ENCODE data around the gene SMIM43. TPM values are rescaled to one million over a fixed set of nuclear protein-coding genes. Genes with fewer than 3 reads are reported as not detected.
"Not testable (repeated sequence)": the region's sequence is repeated elsewhere in the genome, so short reads cannot be mapped to it uniquely, and the experiment has no call there.

The SMIM43 gene
- total and polyA plus RNA-seq, 4 donors, result not detected

DNA sequence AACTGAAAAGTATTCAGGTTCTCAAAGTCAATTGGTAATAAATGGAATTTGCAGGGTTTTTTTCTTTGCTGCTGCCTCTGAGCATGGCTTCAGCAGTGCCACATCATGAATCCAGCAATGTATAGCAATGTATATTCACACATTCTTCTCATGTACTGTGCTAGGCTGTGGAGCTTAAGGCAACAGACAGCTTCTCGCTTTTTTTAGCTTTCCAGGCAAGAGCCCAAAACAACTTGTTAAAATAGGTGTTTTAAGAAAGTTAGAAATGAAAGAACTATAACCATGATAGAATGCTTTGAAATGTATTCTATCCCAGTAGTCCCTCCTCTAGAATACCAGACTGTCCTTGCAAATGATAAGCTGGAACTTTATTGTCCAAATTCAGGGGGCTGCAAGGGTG, 30.4 kb downstream of the SMIM43 start:
- 24 to 37% methylated on average over 1 of the region's 1 CpG for WGBS, 2 donors
- Histone ChIP-seq H3K36me3 (ENCODE audit: control insufficient read depth in 1 of 2, insufficient read depth in 2 of 2, low read length in 1 of 2) (no peaks in the 10 kb centered on the region), H3K9me3 (ENCODE audit: control insufficient read depth, low read length) (no peaks in the 10 kb centered on the region), H3K27me3 (ENCODE audit: control insufficient read depth in 1 of 2, insufficient read depth in 2 of 2, low read length in 1 of 2) (no peaks in the 10 kb centered on the region), H3K4me3 (ENCODE audit: low read length in 2 of 2) (no peak overlapping the region), H3K27ac (ENCODE audit: low read depth in 1 of 2, low read length in 2 of 2) (no peak overlapping the region), H3K4me1 (ENCODE audit: control insufficient read depth in 1 of 2, insufficient read depth in 2 of 2, low read length in 2 of 2) (no peaks in the 10 kb centered on the region)
- intact Hi-C loops (cut with DNase I), result loop anchor here in 1 of 2 donors (10.0 kb wide), 1 partner anchor 250 kb away; no protein-coding TSS in a partner anchor
- DNase-seq, result no peak
- ATAC-seq (ENCODE audit: low FRiP score), result no peak

DNA sequence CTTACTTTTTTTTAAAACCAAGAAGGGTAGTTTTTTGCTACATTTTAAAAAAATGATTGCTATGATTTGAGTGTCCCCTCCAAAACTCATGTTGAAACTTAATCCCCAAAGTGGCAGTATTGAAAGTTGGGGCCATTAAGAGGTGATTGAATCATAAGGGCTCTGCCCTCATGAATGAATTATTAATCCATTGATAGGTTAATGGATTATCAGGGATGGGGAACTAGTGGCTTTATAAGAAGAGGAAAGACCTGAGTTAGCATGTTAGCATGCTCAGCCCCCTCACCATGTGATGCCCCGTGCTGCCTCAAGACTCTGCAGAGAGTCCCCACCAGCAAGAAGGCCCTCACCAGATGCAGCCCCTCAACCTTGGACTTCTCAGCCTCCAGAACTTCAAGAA, 31.0 kb downstream of the SMIM43 start:
- Histone ChIP-seq H3K36me3 (ENCODE audit: control insufficient read depth in 1 of 2, insufficient read depth in 2 of 2, low read length in 1 of 2) (no peaks in the 10 kb centered on the region), H3K4me1 (ENCODE audit: control insufficient read depth in 1 of 2, insufficient read depth in 2 of 2, low read length in 2 of 2) (no peaks in the 10 kb centered on the region), H3K27me3 (ENCODE audit: control insufficient read depth in 1 of 2, insufficient read depth in 2 of 2, low read length in 1 of 2) (no peaks in the 10 kb centered on the region), H3K9me3 (ENCODE audit: control insufficient read depth, low read length) (no peaks in the 10 kb centered on the region), H3K27ac (ENCODE audit: low read depth in 1 of 2, low read length in 2 of 2) (no peak overlapping the region), H3K4me3 (ENCODE audit: low read length in 2 of 2) (no peak overlapping the region)
- DNase-seq (no peak), ATAC-seq (ENCODE audit: low FRiP score) (no peak)
- intact Hi-C loops (cut with DNase I), result loop anchor here in 1 of 2 donors (10.0 kb wide), 1 partner anchor 249 kb away; no protein-coding TSS in a partner anchor
- 71 to 74% methylated on average over 1 of the region's 1 CpG for WGBS, 2 donors

DNA sequence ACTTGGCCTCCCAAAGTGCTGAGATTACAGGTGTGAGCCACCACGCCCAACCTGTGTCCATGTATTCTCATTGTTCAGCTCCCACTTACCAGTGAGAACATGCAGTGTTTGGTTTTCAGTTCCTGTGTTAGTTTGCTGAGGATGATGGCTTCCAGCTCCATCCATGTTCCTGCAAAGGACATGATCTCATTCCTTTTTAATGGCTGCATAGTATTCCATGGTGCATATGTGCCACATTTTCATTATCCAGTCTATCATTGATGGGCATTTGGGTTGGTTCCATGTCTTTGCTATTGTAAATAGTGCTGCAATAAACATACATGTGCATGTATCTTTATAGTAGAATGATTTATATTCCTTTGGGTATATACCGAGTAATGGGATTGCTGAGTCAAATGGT, 35.2 kb downstream of the SMIM43 start:
- H3K4me1 ChIP-seq (ENCODE audit: control insufficient read depth in 1 of 2, insufficient read depth in 2 of 2, low read length in 2 of 2); H3K4me3 ChIP-seq (ENCODE audit: low read length in 2 of 2); H3K9me3 ChIP-seq (ENCODE audit: control insufficient read depth, low read length); ATAC-seq (ENCODE audit: low FRiP score); H3K27ac ChIP-seq (ENCODE audit: low read depth in 1 of 2, low read length in 2 of 2); H3K36me3 ChIP-seq (ENCODE audit: control insufficient read depth in 1 of 2, insufficient read depth in 2 of 2, low read length in 1 of 2); H3K27me3 ChIP-seq (ENCODE audit: control insufficient read depth in 1 of 2, insufficient read depth in 2 of 2, low read length in 1 of 2); DNase-seq: not testable (repeated sequence)
- intact Hi-C loops (cut with DNase I), result loop anchor here in 1 of 2 donors (10.0 kb wide), 1 partner anchor 245 kb away; no protein-coding TSS in a partner anchor
- WGBS, 2 donors, result 97% methylated on average over 2 of the region's 2 CpGs

DNA sequence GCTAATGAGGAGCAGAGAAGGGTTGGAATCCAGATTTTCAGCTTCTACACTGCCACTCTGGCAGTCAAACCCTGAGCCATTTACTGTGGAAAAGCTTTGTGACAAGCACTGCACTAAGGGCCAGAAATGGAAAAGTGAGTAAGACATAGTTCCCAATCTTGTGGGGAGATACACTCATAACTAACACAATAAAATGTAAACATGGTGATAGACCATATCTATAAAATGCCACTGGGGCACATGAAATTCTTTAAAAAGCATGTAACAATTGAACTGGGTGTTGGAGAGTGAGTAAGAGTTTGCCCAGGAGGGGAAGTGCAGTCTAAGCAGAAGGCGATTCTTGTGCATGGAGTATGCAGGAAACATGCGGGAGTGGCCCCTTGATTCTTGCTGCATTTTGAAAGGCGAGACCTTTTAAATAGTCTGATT, 36.2 kb downstream of the SMIM43 start:
- no peaks in the 10 kb centered on the region for H3K27me3 ChIP-seq (ENCODE audit: control insufficient read depth in 1 of 2, insufficient read depth in 2 of 2, low read length in 1 of 2)
- DNase-seq (no peak), ATAC-seq (ENCODE audit: low FRiP score) (no peak)
- H3K27ac ChIP-seq (ENCODE audit: low read depth in 1 of 2, low read length in 2 of 2), result no peak overlapping the region
- H3K36me3 ChIP-seq (ENCODE audit: control insufficient read depth in 1 of 2, insufficient read depth in 2 of 2, low read length in 1 of 2), result no peaks in the 10 kb centered on the region
- intact Hi-C loops (cut with DNase I), result no loop called here
- WGBS, 2 donors, result 77 to 81% methylated on average over 3 of the region's 3 CpGs
- H3K4me3 ChIP-seq (ENCODE audit: low read length in 2 of 2), result no peak overlapping the region
- no peaks in the 10 kb centered on the region for H3K9me3 ChIP-seq (ENCODE audit: control insufficient read depth, low read length)
- no peaks in the 10 kb centered on the region for H3K4me1 ChIP-seq (ENCODE audit: control insufficient read depth in 1 of 2, insufficient read depth in 2 of 2, low read length in 2 of 2)

DNA sequence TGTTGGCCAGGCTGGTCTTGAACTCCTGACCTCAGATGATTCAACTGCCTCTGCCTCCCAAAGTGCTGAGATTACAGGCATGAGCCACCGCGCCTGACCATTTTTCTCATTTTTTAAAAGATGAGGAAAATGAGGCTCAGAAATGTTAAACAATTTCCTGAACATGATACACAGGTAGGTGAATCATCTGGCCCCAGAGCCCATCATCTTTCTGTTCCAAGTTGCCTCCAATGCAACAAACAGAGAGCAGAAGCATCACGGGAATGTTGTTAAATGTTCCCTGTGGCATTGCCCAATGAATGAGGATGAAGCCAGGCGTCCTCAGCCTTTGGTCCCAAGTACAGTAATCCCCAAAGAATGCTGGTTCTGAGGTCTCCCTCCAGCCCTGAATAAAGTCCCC, 36.9 kb downstream of the SMIM43 start:
- no peaks in the 10 kb centered on the region for H3K4me1 ChIP-seq (ENCODE audit: control insufficient read depth in 1 of 2, insufficient read depth in 2 of 2, low read length in 2 of 2)
- ATAC-seq (ENCODE audit: low FRiP score) (no peak), DNase-seq (no peak)
- no peak overlapping the region for H3K4me3 ChIP-seq (ENCODE audit: low read length in 2 of 2)
- WGBS, 2 donors, result 66 to 71% methylated on average over 4 of the region's 4 CpGs
- intact Hi-C loops (cut with DNase I), result no loop called here
- H3K27me3 ChIP-seq (ENCODE audit: control insufficient read depth in 1 of 2, insufficient read depth in 2 of 2, low read length in 1 of 2), result no peaks in the 10 kb centered on the region
- H3K9me3 ChIP-seq (ENCODE audit: control insufficient read depth, low read length), result no peaks in the 10 kb centered on the region
- H3K27ac ChIP-seq (ENCODE audit: low read depth in 1 of 2, low read length in 2 of 2), result no peak overlapping the region
- H3K36me3 ChIP-seq (ENCODE audit: control insufficient read depth in 1 of 2, insufficient read depth in 2 of 2, low read length in 1 of 2), result no peaks in the 10 kb centered on the region

DNA sequence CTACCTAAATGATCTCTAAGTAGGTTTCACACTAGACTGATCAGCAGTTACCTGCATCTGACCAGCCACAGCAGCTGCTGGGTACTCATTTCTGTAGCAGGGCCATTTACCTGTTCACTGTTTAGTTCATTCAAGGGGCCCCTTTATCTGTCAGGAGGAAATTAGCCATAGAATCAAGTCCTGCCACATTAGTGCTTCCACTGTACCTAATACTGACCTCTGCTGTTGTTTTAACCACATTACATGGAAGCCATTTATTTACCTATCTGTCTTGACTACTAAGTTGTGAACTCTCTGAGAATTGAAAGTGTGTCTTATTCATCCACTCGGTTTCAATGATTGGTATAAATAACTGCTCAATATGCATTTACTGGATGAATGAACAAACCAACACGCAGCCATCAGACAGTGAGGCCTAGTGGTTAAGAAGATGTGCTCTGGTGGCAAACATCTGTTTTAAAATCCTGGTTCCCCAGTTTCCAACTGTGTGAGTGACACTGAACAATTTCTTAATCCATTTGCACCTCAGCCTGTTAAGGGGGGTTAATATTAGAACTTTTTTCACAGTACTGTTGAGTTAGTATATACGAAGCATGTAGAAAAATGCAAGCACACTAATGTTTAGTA, 38.2 kb downstream of the SMIM43 start:
- 41 to 42% methylated on average over 3 of the region's 3 CpGs for WGBS, 2 donors
- H3K4me1 ChIP-seq (ENCODE audit: control insufficient read depth in 1 of 2, insufficient read depth in 2 of 2, low read length in 2 of 2), result no peaks in the 10 kb centered on the region
- intact Hi-C loops (cut with DNase I), result no loop called here

DNA sequence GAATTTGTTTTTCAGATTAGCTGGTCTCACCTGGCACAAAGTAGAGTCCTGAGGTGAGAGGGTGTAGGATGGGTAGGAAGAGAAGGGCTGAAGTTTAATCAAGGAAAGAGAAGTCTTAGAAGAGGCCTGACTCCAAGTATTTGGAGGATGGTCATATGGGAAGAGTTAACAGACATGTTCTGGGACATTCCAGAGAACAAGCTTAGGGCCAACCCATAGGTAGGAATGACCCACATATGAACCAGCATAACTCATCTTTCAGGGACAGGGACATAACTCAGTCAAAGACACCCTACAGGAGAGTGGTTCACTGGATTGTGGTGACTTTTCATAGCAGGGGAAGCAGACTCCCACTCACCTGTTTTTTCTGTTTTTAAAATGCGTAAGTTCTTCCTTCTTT, 40.3 kb downstream of the SMIM43 start:
- Histone ChIP-seq H3K27ac (ENCODE audit: low read depth in 1 of 2, low read length in 2 of 2) (no peak overlapping the region), H3K36me3 (ENCODE audit: control insufficient read depth in 1 of 2, insufficient read depth in 2 of 2, low read length in 1 of 2) (no peaks in the 10 kb centered on the region), H3K9me3 (ENCODE audit: control insufficient read depth, low read length) (no peaks in the 10 kb centered on the region), H3K27me3 (ENCODE audit: control insufficient read depth in 1 of 2, insufficient read depth in 2 of 2, low read length in 1 of 2) (no peaks in the 10 kb centered on the region), H3K4me1 (ENCODE audit: control insufficient read depth in 1 of 2, insufficient read depth in 2 of 2, low read length in 2 of 2) (no peaks in the 10 kb centered on the region), H3K4me3 (ENCODE audit: low read length in 2 of 2) (no peak overlapping the region)
- intact Hi-C loops (cut with DNase I), result no loop called here
- DNase-seq, result no peak
- WGBS, 2 donors, result 95 to 100% methylated on average over 1 of the region's 1 CpG
- no peak for ATAC-seq (ENCODE audit: low FRiP score)

More for the DNA sequence above, 38.2 kb downstream of the SMIM43 start:
- DNase-seq (no peak), ATAC-seq (ENCODE audit: low FRiP score) (peak; percentile 85)
- Histone ChIP-seq H3K9me3 (ENCODE audit: control insufficient read depth, low read length) (no peaks in the 10 kb centered on the region), H3K4me3 (ENCODE audit: low read length in 2 of 2) (no peak overlapping the region), H3K36me3 (ENCODE audit: control insufficient read depth in 1 of 2, insufficient read depth in 2 of 2, low read length in 1 of 2) (no peaks in the 10 kb centered on the region), H3K27me3 (ENCODE audit: control insufficient read depth in 1 of 2, insufficient read depth in 2 of 2, low read length in 1 of 2) (no peaks in the 10 kb centered on the region), H3K27ac (ENCODE audit: low read depth in 1 of 2, low read length in 2 of 2) (no peak overlapping the region)

DNA sequence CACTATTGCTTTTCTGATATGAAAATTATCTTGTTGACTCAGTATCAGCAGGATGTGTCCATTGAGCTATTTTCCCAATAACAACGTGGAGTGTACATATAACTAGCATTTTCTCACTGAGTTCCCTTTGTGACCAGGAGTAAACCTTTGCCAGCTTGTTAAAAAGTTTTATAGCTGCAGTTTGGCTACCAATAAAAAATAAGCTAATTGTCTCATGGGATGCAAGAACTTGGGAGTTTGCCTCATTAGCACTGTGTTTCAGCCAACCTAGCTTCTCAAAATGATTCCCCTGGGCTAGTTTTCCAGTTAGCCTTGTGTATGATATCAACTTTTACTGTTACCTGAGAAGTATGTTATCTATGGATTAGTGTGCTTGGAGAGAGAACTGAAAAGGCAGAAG, 43.3 kb downstream of the SMIM43 start:
- intact Hi-C loops (cut with DNase I), result no loop called here
- H3K27ac ChIP-seq (ENCODE audit: low read depth in 1 of 2, low read length in 2 of 2), result no peak overlapping the region

DNA sequence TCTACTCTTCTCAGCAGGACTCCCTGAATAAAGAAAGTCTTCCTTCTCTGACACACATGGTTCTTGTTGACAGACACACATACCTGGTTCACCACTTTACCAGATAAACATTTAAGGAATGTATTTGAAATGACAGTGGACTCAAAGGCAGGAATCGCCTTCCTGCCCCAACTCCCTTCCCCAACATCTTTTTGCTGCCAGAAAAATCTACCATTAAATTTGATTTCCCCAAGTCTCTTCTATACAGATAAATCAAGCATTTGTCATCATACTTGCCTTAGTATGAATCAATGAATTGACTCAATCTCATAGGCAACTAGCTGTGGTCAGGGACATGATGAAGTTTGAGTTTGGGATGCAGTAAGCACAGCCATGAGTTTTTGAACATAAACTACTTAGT, 44.9 kb downstream of the SMIM43 start:
- H3K27ac ChIP-seq (ENCODE audit: low read depth in 1 of 2, low read length in 2 of 2), result no peak overlapping the region
- no peaks in the 10 kb centered on the region for H3K27me3 ChIP-seq (ENCODE audit: control insufficient read depth in 1 of 2, insufficient read depth in 2 of 2, low read length in 1 of 2)
- no peak for DNase-seq
- no peaks in the 10 kb centered on the region for H3K9me3 ChIP-seq (ENCODE audit: control insufficient read depth, low read length)
- H3K4me3 ChIP-seq (ENCODE audit: low read length in 2 of 2), result no peak overlapping the region
- H3K4me1 ChIP-seq (ENCODE audit: control insufficient read depth in 1 of 2, insufficient read depth in 2 of 2, low read length in 2 of 2), result no peaks in the 10 kb centered on the region
- no peak for ATAC-seq (ENCODE audit: low FRiP score)
- intact Hi-C loops (cut with DNase I), result no loop called here
- 74 to 85% methylated on average over 1 of the region's 1 CpG for WGBS, 2 donors
- peaks cover 0 to 3% of the 10 kb centered on the region in 2 donors for H3K36me3 ChIP-seq (ENCODE audit: control insufficient read depth in 1 of 2, insufficient read depth in 2 of 2, low read length in 1 of 2)

More for the DNA sequence above, 43.3 kb downstream of the SMIM43 start:
- no peaks in the 10 kb centered on the region for H3K27me3 ChIP-seq (ENCODE audit: control insufficient read depth in 1 of 2, insufficient read depth in 2 of 2, low read length in 1 of 2)
- 69 to 76% methylated on average over 1 of the region's 1 CpG for WGBS, 2 donors
- no peak for ATAC-seq (ENCODE audit: low FRiP score)
- H3K4me1 ChIP-seq (ENCODE audit: control insufficient read depth in 1 of 2, insufficient read depth in 2 of 2, low read length in 2 of 2), result no peaks in the 10 kb centered on the region
- H3K9me3 ChIP-seq (ENCODE audit: control insufficient read depth, low read length), result no peaks in the 10 kb centered on the region
- DNase-seq, result no peak
- no peak overlapping the region for H3K4me3 ChIP-seq (ENCODE audit: low read length in 2 of 2)
- no peaks in the 10 kb centered on the region for H3K36me3 ChIP-seq (ENCODE audit: control insufficient read depth in 1 of 2, insufficient read depth in 2 of 2, low read length in 1 of 2)
